Stimulated activated CD8-positive, alpha-beta memory T cell treated with anti-CD3 and anti-CD28 coated beads, Interleukin-15, amount 100 ng/mL, for 4 hours (primary cell): ENCODE results near the gene TXNRD1.
"Not testable (repeated sequence)": the region's sequence is repeated elsewhere in the genome, so short reads cannot be mapped to it uniquely, and the experiment has no call there.

Source experiments
- DNase-seq, 2 donors: peaks; one replicate each; pipeline ENCODE4 v3.0.0-alpha.2; 2020; ENCODE audit warnings: low read depth in 2 of 2

TXNRD1 gene

GRCh38 chr12:104215638-104216297 is at the start of gene TXNRD1:
TSS of gene TXNRD1 (plus strand) at chr12:104215779. CDS start at chr12:104215803, 24 bp downstream.
- peak; percentile 68 for DNase-seq

DNA sequence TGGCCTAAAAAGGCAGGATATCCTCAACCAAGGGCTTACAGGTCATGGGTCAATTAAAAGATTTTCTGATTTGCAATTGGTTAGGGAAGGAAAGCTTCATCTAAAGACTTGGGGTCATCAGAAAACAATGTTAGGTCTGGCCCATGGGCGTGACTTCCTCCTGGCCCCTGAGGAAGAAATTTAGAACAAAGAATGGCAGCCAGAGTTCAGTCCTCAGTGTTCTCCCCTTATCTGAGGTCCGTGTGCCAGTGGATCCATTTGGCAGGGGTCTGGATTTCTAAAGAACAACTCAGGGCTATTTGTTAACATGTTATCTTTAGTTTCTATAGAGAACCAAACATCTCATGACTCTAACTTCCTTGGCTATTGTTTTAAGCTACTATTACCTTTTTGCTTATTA is 49.8 kb upstream of the TXNRD1 start:
- no peak for DNase-seq

GRCh38 chr12:104166465-104166864 is 49.1 kb upstream of the TXNRD1 start:
- no peak for DNase-seq

DNA sequence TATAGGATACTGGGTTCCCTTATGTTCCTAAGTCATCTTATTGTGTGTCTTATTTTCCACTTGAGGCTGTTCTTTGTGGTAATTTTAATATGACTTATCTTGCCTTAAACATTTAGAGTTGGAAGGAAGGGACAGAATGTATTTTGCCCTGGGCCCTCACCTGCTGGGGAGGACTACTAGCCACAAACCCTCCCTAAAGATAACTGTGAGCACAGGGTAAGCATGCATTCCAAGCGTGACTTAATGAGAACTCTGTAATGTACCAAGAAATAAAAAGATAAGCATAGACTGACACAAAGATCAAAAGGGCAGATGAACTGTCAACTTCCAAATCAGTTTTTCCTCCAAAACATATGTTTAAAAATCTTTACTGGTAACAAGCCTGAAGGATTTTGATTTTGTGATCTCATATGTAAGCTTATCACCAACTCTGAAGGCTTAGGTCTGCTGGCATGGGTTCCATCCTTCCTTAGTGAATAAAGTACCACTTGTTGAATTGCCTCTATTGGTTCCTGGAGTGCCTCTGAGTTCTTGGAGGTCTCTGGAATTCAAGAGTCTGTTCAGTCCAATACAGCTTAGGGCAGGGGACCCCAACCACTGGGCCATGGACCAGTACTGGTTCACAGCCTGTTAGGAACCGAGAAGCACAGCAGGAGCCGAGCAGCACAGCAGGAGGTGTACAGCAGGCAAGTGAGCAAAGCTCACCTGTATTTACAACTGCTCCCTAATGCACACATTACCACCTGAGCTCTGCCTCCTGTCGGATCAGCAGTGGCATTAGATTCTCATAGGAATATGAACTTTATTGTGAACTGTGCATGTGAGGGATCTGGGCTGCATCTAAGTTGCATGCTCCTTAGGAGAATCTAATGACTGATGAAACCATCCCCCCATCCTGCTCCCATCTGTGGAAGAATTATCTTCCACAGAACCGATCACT is 47.8 kb upstream of the TXNRD1 start:
- no peak for DNase-seq

DNA sequence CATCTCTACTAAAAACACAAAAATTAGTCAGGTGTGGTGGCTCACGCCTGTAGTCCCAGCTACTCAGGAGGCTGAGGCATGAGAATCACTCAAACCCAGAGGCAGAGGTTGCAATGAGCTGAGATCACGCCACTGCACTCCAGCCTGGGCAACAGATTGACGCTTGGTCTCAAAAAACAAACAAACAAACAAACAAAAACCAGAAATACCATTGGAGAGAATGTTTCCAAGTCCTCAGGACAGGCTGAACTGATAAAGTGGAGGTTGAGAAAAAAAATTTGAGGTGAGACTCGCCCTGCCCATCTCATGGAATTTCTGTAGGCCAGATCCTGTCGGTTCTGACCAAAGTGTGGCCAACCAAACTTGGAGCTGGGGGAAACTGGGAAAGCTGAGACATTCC is 47.0 kb upstream of the TXNRD1 start:
- DNase-seq = no peak

DNA sequence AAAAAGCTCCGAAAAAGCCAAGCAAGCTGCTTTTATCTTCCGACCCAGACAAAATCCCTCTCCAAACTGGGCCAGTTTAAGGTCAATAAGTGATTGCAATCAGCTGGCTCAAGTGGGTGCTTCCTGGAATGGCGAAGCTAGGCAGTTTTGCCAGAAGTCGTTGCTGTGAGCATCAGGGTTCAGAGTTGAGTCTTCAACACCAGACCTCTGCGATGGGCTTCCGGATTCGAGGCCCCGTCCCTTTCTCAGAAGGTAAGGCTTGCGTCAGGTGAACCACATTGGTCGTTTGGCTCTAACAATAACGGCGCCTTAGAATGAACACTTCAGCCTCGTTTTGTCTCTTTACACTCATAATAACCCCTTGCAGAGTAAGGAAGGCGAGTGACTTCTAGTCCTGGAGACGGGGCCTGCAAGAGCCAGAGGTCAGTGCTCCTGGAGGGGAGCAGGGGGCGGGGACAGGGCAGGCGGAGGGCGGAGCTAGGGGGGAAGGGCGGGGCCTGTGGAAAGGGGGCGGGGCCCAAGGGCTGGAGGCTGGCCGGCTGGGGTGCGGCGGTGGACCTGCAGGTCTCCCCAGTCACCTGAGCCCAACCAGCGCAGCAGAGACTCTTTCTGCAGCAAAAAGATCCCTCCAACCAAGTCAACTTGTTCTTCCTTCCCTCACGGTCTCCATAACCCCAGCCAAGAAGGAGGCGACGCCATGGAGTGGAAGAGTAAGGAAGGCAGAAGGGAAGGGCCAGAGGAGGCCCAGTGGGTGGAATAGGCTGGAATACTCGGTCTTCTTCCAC is 43.6 kb upstream of the TXNRD1 start:
- no peak for DNase-seq

- no peak for DNase-seq
Observed at GRCh38 chr12:104172570-104172947, 43.0 kb upstream of the TXNRD1 start.

- DNase-seq = not testable (repeated sequence)
Observed at GRCh38 chr12:104173804-104174203, 41.8 kb upstream of the TXNRD1 start.

DNA sequence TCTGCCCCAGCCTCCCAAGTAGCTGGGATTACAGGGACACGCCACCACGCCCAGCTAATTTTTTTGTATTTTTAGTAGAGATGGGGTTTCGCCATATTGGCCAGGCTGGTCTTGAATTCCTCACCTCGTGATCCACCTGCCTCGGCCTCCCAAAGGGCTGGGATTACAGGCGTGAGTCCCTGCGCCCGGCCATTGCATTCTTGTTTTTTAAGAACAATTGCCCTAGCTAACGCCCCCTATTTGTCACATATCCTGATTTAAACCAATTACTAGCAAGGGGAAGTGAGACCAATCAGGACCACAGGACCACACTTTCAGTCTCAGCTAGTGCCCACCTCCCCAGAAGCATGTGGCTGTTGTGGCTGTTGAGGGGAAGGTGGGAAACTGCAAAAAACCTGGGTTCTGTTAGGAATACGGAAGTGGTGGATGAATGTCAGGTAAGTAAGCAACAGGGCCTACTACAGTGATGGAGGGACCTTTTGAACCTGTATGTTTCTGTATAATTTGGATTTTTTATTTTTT is 39.8 kb upstream of the TXNRD1 start:
- DNase-seq = no peak

GRCh38 chr12:104177336-104177662 is 38.3 kb upstream of the TXNRD1 start:
- DNase-seq = no peak

- DNase-seq = no peak
Observed at GRCh38 chr12:104177663-104178501, 37.7 kb upstream of the TXNRD1 start.

- DNase-seq = no peak
Observed at GRCh38 chr12:104180374-104180773, 35.2 kb upstream of the TXNRD1 start.

DNA sequence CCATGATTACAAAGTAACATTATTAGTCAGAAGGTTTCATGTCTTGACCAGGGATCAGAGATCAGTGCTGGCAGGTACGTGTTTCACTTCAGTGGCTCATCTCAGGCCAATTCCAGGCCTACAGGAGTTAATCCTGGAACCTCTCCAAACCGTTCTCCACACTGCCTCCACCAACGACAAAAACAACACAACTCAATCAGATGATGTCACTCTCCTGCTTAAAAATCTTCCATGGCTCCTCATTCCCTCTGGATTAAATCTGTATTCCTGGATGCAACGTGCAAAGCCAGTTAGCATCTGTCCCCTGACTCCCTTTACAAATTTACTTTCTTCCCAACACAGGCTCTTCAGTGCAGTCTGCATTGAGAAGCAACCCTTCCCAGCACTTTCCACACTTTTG is 34.3 kb upstream of the TXNRD1 start:
- DNase-seq = no peak

DNA sequence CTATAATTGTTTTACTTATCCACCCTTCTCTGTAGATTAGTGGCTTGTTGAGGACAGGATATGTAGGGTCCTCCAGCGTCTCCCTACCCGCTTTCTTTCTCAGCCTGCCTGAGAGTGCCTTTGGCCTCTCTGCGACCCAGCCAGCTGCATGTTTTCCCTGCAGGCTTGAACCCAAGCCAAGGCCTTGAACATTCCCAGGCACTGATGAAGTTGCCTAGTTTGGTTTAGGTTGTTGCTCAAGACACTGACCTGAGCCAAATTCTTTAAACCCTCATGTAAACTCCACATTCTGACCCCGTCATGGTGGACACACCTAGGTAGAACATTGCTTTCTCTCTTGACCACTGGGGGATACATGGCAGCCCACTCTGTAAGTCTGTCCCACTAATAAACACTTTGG is 33.4 kb upstream of the TXNRD1 start:
- no peak for DNase-seq

- DNase-seq = no peak
Observed at GRCh38 chr12:104182621-104183378, 32.8 kb upstream of the TXNRD1 start.

- no peak for DNase-seq
Observed at GRCh38 chr12:104183443-104183842, 32.1 kb upstream of the TXNRD1 start.

DNA sequence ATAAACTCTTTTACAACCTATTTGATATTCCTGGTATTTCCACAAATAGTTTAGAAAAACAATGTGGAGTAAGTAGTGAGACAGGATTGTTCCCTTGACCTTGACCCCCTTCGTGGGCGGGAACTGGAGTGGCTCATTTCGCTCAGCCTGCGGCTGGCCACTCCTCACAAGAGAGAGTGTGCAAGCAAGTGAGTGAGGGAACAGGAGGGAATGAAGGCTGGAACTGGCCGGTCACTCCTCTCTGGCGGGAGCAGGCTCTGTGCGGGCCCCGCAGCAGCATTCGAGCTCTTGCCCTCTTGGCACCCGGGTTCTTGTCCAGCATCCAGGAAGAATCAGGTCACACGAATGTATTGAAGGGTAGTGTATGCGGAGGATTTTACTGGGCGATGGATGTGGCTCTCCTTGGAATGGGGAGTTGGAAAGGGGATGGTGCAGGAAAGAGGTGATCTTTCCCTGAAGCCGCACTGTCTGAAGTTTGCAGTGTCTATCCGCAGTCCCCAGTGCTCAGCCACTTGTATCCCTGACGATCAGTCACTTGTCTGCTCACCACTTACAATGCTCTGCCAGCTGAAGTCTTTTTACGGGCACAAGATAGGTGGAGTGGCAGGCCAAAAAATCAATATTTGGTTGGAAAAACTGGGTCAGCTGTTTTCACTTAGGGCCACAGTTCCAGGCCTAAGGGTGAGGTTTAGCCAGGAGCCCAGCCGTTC is 28.0 kb upstream of the TXNRD1 start:
- DNase-seq = no peak

- no peak for DNase-seq
Observed at GRCh38 chr12:104188534-104188933, 27.0 kb upstream of the TXNRD1 start.

DNA sequence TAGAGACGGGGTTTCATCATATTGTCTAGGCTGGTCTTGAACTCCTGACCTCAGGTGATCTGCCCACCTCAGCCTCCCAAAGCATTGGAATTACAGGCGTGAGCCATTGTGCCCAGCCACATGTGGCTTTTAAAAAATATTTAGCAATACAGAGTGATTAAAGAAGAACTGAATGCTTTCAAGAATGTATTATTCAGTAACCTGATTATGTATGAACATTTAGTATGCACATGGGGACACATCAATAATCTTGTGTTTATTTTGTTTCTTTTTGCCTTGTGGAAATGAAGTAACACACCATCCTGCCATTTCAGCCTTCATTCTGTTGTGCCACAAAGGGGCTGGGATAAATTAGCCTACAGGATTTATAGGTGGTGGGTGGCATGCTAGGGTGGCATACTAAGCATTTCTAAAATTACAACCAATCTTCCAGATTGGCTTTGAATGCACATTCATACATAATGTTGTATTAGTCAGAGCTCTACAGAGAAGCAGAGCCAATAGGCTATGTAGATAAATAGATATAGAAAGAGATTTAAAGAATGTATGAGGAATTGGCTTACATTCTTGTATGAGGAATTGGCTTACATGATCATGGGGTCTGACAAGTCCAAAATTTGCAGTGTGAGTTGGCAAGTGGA is 25.5 kb upstream of the TXNRD1 start:
- no peak for DNase-seq
